ENCODE measurements around the gene WBP2.

WBP2 gene

GRCh38 chr17:75814021-75814395, 41.1 kb downstream of the WBP2 start:
- H3K27ac ChIP-seq (ENCODE audit: low read depth, low read length) = no peak overlapping the region
- H3F3A ChIP-seq (ENCODE audit: insufficient read depth) = no peaks in the 10 kb centered on the region
- H4K20me1 ChIP-seq (ENCODE audit: low read depth, low read length) = no peaks in the 10 kb centered on the region
- no peak overlapping the region for H3K9ac ChIP-seq (ENCODE audit: low read length)
- no peaks in the 10 kb centered on the region for H3K9me3 ChIP-seq (ENCODE audit: insufficient read depth, low read length)
- H3K4me3 ChIP-seq (ENCODE audit: insufficient read depth, low read length, poor library complexity, severe bottlenecking) = no peak overlapping the region
- no peaks in the 10 kb centered on the region for H3K27me3 ChIP-seq (ENCODE audit: low read length)
- no peaks in the 10 kb centered on the region for H3K79me2 ChIP-seq (ENCODE audit: insufficient read depth, low read length)
- H3K4me2 ChIP-seq (ENCODE audit: low read depth, low read length, poor library complexity, severe bottlenecking) = no peak overlapping the region
- H3K36me3 ChIP-seq (ENCODE audit: low read length) = no peaks in the 10 kb centered on the region
- H3K9me2 ChIP-seq (replicated peaks; ENCODE audit: insufficient read depth, low read length) = no peaks in the 10 kb centered on the region
- no peak overlapping the region for H2AFZ ChIP-seq (ENCODE audit: low read depth, low read length, severe bottlenecking)
- no peak for TF ChIP-seq EZH2phosphoT487 (conservative IDR thresholded peaks at IDR 0.05; ENCODE audit: low read length)
- TF ChIP-seq CTCF (IDR thresholded peaks at IDR 0.05; ENCODE audit: insufficient read depth, low read length, poor library complexity, severe bottlenecking) = no peak

- Histone ChIP-seq H3K9ac (ENCODE audit: low read length) (no peak overlapping the region), H3K9me3 (ENCODE audit: insufficient read depth, low read length) (no peaks in the 10 kb centered on the region), H3K9me2 (replicated peaks; ENCODE audit: insufficient read depth, low read length) (no peaks in the 10 kb centered on the region), H3K27ac (ENCODE audit: low read depth, low read length) (no peak overlapping the region), H3K4me2 (ENCODE audit: low read depth, low read length, poor library complexity, severe bottlenecking) (no peak overlapping the region), H3K79me2 (ENCODE audit: insufficient read depth, low read length) (no peaks in the 10 kb centered on the region), H3K4me3 (ENCODE audit: insufficient read depth, low read length, poor library complexity, severe bottlenecking) (no peak overlapping the region), H2AFZ (ENCODE audit: low read depth, low read length, severe bottlenecking) (no peak overlapping the region), H3K36me3 (ENCODE audit: low read length) (no peaks in the 10 kb centered on the region), H4K20me1 (ENCODE audit: low read depth, low read length) (no peaks in the 10 kb centered on the region), H3F3A (ENCODE audit: insufficient read depth) (no peaks in the 10 kb centered on the region), H3K27me3 (ENCODE audit: low read length) (no peaks in the 10 kb centered on the region)
- TF ChIP-seq CTCF (IDR thresholded peaks at IDR 0.05; ENCODE audit: insufficient read depth, low read length, poor library complexity, severe bottlenecking) = no peak
- TF ChIP-seq EZH2phosphoT487 (conservative IDR thresholded peaks at IDR 0.05; ENCODE audit: low read length) = no peak
These were observed 41.8 kb downstream of the WBP2 start for GRCh38 chr17:75813081-75814020.

- Histone ChIP-seq H3K4me3 (ENCODE audit: insufficient read depth, low read length, poor library complexity, severe bottlenecking) (no peak overlapping the region), H2AFZ (ENCODE audit: low read depth, low read length, severe bottlenecking) (no peak overlapping the region), H3K9ac (ENCODE audit: low read length) (no peak overlapping the region), H4K20me1 (ENCODE audit: low read depth, low read length) (no peaks in the 10 kb centered on the region), H3F3A (ENCODE audit: insufficient read depth) (no peaks in the 10 kb centered on the region), H3K9me3 (ENCODE audit: insufficient read depth, low read length) (no peaks in the 10 kb centered on the region), H3K27me3 (ENCODE audit: low read length) (no peaks in the 10 kb centered on the region), H3K27ac (ENCODE audit: low read depth, low read length) (no peak overlapping the region), H3K79me2 (ENCODE audit: insufficient read depth, low read length) (no peaks in the 10 kb centered on the region), H3K36me3 (ENCODE audit: low read length) (no peaks in the 10 kb centered on the region), H3K4me2 (ENCODE audit: low read depth, low read length, poor library complexity, severe bottlenecking) (no peak overlapping the region), H3K9me2 (replicated peaks; ENCODE audit: insufficient read depth, low read length) (no peaks in the 10 kb centered on the region)
- TF ChIP-seq CTCF (IDR thresholded peaks at IDR 0.05; ENCODE audit: insufficient read depth, low read length, poor library complexity, severe bottlenecking) = no peak
- TF ChIP-seq EZH2phosphoT487 (conservative IDR thresholded peaks at IDR 0.05; ENCODE audit: low read length) = no peak
These were observed 42.8 kb downstream of the WBP2 start for GRCh38 chr17:75812096-75813013.
